Measurements from ENCODE around the gene DDX52.

Gene DDX52

GRCh38 chr17:37570527-37571093, 72.6 kb downstream of the DDX52 start:
- DNase-seq (ENCODE audit: low read depth), result no peak
- H3K4me3 ChIP-seq (ENCODE audit: low read depth, low read length), result no peak overlapping the region
- in situ Hi-C loops (cut with HindIII; ENCODE audit: low sequenced_read_pairs), result no loop called here
- TF ChIP-seq CTCF (IDR thresholded peaks at IDR 0.05; ENCODE audit: low read depth, low read length, missing control alignments), result peak; percentile 62

GRCh38 chr17:37568350-37569053, 74.7 kb downstream of the DDX52 start:
- TF ChIP-seq CTCF (IDR thresholded peaks at IDR 0.05; ENCODE audit: low read depth, low read length, missing control alignments), result no peak
- in situ Hi-C loops (cut with HindIII; ENCODE audit: low sequenced_read_pairs), result no loop called here
- DNase-seq (ENCODE audit: low read depth), result no peak
- H3K4me3 ChIP-seq (ENCODE audit: low read depth, low read length), result no peak overlapping the region

GRCh38 chr17:37567538-37567937, 75.7 kb downstream of the DDX52 start:
- no peak for DNase-seq (ENCODE audit: low read depth)
- TF ChIP-seq CTCF (IDR thresholded peaks at IDR 0.05; ENCODE audit: low read depth, low read length, missing control alignments), result no peak
- in situ Hi-C loops (cut with HindIII; ENCODE audit: low sequenced_read_pairs), result no loop called here
- no peak overlapping the region for H3K4me3 ChIP-seq (ENCODE audit: low read depth, low read length)

GRCh38 chr17:37567137-37567536, 76.1 kb downstream of the DDX52 start:
- DNase-seq (ENCODE audit: low read depth), result no peak
- H3K4me3 ChIP-seq (ENCODE audit: low read depth, low read length), result no peak overlapping the region
- no peak for TF ChIP-seq CTCF (IDR thresholded peaks at IDR 0.05; ENCODE audit: low read depth, low read length, missing control alignments)
- in situ Hi-C loops (cut with HindIII; ENCODE audit: low sequenced_read_pairs), result no loop called here

GRCh38 chr17:37564252-37564651, 79.0 kb downstream of the DDX52 start:
- H3K4me3 ChIP-seq (ENCODE audit: low read depth, low read length), result no peak overlapping the region
- in situ Hi-C loops (cut with HindIII; ENCODE audit: low sequenced_read_pairs), result no loop called here
- no peak for TF ChIP-seq CTCF (IDR thresholded peaks at IDR 0.05; ENCODE audit: low read depth, low read length, missing control alignments)

GRCh38 chr17:37562016-37562745, 81.1 kb downstream of the DDX52 start:
- no peak for TF ChIP-seq CTCF (IDR thresholded peaks at IDR 0.05; ENCODE audit: low read depth, low read length, missing control alignments)
- no peak for DNase-seq (ENCODE audit: low read depth)
- in situ Hi-C loops (cut with HindIII; ENCODE audit: low sequenced_read_pairs), result no loop called here
- no peak overlapping the region for H3K4me3 ChIP-seq (ENCODE audit: low read depth, low read length)

More at GRCh38 chr17:37564252-37564651, 79.0 kb downstream of the DDX52 start:
- no peak for DNase-seq (ENCODE audit: low read depth)

Measured in astrocyte of the cerebellum (primary cell).